ENCODE results near the gene BANP.
A peak's percentile ranks its signal among the peaks of the same experiment; 100 is the strongest.
"Not testable (repeated sequence)": the region's sequence is repeated elsewhere in the genome, so short reads cannot be mapped to it uniquely, and the experiment has no call there.

The BANP gene

GRCh38 chr16:88002211-88002610 is 51.0 kb downstream of the BANP start:
- DNase-seq, result no peak

- no peak for DNase-seq
These were observed 51.5 kb downstream of the BANP start for GRCh38 chr16:88002749-88003148.

DNA sequence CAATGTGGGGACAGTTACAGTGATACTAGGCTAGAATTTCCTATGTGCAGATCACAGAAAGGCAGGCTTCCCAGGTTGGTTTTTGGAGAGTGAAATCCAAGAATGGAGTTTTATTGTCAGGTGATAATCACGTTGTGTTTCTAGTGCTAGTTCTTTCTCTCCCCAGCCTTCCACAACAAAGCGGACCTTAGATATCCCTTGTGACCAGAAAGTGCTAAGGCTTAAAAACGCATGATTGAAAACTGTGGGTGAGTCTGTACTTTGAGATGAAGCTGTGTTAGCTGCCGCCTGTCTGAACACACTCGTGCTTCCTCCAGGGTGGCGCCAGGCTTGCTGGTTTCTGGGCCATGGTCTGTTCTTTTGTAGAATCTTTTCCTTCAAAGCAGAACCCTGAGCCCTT is 52.1 kb downstream of the BANP start:
- DNase-seq, result no peak

- DNase-seq, result no peak
These were observed 52.5 kb downstream of the BANP start for GRCh38 chr16:88003736-88004135.

DNA sequence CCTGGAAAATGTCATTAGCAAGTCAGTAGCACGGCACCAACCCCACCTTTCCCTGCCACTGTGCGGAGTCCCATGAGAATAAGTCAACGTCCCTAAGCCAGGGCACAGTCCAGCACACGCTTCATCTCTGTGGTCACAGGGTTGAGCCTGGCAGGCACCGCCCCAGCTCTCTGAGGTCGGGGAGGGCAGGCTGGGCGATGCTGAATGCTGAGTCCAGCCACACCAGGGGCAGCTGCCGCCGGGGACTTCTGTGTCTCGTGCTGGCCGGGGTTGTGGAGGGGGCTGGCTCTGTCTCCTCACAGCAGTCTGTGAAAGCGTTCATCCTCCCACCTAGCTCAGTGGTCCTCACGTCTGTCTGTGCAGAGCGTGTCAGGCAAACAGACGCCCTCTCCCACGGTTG is 53.2 kb downstream of the BANP start:
- DNase-seq, result no peak

GRCh38 chr16:88005181-88005581 is 53.9 kb downstream of the BANP start:
- no peak for DNase-seq

GRCh38 chr16:88005968-88006367 is 54.7 kb downstream of the BANP start:
- no peak for DNase-seq

- no peak for DNase-seq
These were observed 56.1 kb downstream of the BANP start for GRCh38 chr16:88007321-88007731.

GRCh38 chr16:88008840-88009239 is 57.6 kb downstream of the BANP start:
- no peak for DNase-seq

GRCh38 chr16:88009563-88010342 is 58.5 kb downstream of the BANP start:
- DNase-seq, result no peak

- no peak for DNase-seq
These were observed 59.2 kb downstream of the BANP start for GRCh38 chr16:88010343-88010967.

GRCh38 chr16:88010968-88011483 is 59.8 kb downstream of the BANP start:
- no peak for DNase-seq

GRCh38 chr16:88012360-88012759 is 61.1 kb downstream of the BANP start:
- DNase-seq, result no peak

- no peak for DNase-seq
These were observed 61.9 kb downstream of the BANP start for GRCh38 chr16:88013091-88013609.

DNA sequence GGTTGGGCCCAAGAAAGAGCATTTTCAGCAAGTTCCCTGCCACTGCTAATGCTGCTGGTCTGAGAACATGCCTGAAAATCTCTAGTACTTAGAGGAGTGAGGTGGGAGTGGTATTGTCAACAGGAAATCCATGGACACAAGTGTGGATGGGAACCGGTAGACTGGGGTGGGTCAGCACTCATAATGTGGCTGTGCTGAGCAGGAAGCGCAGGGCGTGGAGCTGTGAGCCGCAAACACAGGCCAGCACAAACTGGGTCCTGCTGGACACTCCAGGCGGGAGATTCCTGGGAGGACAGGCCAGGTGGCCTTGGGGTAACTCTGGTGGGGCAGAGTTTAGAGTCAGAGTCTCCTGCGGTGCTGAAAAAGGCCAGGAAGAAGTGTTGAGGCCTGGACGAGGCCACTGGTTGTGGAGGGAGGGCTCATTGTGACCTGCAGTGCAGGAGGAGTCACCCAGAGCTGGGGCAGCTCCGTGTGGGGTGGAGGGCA is 62.6 kb downstream of the BANP start:
- no peak for DNase-seq

DNA sequence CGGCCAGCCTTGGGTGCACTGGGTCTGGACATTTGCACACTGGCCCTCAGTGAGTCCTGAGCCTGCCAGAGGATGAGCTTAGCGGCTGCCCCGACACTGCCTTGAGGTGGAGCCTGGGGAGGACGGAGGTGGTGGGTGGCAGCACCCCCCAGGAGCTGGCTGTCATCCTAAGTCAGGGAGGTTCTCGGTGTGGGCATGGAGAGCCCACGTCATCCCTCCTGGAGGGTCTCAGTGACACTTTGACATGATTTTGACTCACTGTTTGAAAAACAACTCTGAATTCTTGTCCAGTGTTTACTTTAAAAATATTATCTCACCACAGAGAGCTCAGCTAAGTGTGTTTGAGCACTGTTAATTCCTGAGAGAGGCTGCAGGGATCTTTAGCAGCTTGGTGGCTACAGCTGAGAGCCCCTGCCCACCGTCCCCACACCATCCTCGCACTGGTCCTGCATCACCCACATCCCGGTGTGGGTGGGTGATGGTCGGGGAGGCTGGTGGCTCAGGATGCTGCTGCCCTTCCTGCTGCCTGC is 63.1 kb downstream of the BANP start:
- peak; percentile 30 for DNase-seq

DNA sequence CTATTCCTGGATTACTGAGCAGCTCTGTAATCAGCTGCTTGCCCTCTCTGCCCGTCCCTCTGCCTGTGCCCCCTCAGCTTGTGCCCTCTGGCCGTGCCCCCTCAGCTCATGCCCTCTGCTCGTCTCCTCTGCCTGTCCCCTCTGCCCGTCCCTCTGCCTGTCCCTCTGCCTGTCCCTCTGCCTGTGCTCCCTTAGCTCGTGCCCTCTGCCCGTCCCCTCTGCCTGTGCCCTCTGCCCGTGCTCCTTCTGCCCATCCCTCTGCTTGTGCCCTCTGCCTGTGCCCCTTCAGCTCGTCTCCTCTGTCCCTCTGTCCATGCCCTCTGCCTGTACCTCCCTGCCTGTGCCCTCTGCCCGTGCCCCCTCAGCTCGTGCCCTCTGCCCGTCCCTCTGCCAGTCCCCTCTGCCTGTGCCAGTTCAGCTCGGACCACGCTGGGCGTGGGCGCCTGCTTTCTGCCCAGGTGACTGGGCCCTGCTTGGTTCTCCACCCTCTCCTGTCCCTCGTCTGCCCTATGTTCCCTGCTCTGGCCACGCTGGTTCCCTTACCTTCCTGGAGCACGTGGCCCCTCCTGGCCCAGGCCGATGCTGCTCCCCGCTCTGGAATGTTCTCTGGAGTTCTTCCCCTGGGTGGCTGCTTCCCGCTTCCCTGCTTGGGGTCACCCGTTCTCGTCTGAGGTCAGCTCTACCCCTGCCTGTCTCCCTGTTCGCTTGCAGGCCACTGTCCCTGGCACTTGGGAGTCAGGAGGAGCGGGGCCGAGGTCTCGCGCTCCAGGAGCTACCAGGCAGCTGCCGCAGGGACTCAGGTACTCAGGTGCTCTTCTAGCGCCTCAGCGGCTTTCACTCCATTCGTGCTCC is 63.9 kb downstream of the BANP start:
- DNase-seq, result no peak

DNA sequence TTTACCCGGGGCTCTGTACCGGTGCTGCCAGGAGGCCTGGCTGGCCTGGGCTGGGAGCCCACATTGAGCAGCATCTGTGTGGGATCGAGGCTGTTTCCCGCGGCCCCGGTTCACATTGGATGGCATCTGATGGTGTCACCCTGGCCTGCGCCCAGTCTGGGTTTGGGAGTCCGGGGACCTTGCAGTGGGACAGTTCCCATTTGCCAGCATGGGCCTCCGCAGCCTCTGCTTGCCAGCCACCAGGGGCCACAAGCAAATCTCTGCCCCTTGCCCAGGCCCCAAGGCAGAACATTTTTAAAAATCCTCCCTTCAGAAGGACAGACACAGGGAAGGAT is 64.5 kb downstream of the BANP start:
- DNase-seq, result no peak

DNA sequence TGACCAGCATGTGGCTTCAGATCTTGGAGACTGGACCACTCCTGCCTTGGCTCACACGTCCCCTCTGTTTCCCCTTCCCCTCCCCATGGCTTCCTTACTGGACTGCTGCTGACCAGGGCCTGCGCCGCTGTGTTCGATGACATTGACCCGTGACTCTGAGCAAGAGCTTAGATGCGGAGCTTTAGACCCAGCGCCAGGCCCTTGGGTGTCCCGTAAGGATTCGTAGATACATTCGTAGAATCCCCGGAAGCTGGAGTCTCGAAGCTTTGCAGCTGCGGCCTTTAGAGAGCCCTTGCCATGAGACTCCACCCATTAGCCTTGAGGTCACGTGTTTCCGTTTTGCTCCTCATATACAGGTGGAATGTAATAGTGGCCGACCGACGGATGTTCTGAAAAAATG is 65.2 kb downstream of the BANP start:
- not testable (repeated sequence) for DNase-seq

DNA sequence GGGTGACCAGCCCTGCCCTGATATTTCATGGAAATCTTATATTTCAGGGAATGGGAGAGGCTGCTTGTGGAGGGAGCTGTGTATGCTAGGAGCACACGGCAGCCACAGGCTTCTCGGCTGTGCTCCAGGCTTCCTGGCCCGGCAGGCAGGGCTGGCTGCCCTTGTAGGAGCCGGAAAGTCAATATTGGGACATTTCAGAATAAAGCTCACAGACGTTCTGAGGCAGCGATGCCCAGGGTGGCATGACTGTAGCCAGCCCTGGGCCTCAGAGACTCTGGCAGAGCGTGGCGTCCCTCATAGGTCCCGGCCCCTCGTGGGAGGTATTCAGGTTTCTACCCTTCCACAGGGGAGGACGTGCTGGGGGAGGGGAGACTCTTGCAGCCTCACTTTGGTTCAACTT is 65.7 kb downstream of the BANP start:
- no peak for DNase-seq

DNA sequence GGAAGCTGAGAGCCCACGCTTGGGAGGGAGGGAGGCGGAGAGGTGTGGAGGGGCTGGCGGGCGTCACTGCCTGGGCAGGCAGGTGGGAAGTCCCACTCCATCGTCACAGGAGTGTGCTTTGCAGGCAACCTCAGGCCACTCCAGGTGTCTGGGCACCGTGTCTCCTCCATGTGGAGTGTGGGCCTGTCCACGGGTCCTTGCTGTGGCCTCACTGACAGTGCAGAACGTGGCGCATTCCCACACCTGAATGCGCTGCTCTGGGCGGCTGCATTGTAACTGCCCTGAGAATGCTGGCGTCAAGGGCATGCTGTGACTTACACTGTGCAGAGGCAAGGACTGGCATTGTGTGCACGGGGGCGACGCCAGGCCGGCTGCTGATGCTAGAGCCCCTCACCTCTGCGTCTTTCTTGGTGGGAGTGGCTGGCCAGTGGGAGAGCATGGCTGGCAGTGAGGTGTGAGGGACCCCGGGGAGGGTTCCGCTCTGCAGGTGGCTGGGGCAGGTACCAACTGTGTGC is 66.4 kb downstream of the BANP start:
- no peak for DNase-seq

DNA sequence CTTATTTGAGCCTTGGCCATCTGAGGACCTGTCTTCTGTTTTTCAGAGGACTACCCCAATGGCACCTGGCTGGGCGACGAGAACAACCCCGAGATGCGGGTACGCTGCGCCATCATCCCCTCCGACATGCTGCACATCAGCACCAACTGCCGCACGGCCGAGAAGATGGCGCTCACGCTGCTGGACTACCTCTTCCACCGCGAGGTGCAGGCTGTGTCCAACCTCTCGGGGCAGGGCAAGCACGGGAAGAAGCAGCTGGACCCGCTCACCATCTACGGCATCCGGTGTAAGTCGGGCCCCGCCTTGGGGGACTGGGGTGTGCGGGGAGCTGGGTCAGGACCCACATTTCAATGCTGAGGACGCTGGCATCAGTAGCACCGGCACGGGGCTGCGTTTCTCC is 67.1 kb downstream of the BANP start:
- DNase-seq, result not testable (repeated sequence)

All from HCEC 1CT (cell line).